Upper lobe of right lung (tissue), 1 donor: ENCODE data around the gene STARD5. TPM values are rescaled to one million over a fixed set of nuclear protein-coding genes. Genes with fewer than 3 reads are reported as not detected.
A peak's percentile ranks its signal among the peaks of the same experiment; 100 is the strongest.

Experiments
- ATAC-seq: fragments of 200-7000 bp; cut with Tn5 transposase; one replicate; pipeline ENCODE4 v1.9.1; 2020; ENCODE audit warnings: mild to moderate bottlenecking, moderate library complexity
- DNase-seq: peaks from one replicate; pipeline ENCODE4 v3.0.0-alpha.2; 2020
- H3K27ac ChIP-seq: fragments of 200-600 bp; one replicate; pipeline ENCODE4 v1.8.0; 2022
- H3K27me3 ChIP-seq: fragments of 200-600 bp; one replicate; pipeline ENCODE4 v1.8.0; 2022; ENCODE audit warnings: mild to moderate bottlenecking
- H3K36me3 ChIP-seq: fragments of 200-600 bp; one replicate; pipeline ENCODE4 v1.8.0; 2022
- H3K4me1 ChIP-seq: fragments of 200-600 bp; one replicate; pipeline ENCODE4 v1.8.0; 2022
- H3K4me3 ChIP-seq: fragments of 200-600 bp; one replicate; pipeline ENCODE4 v1.8.0; 2022; ENCODE audit warnings: mild to moderate bottlenecking
- H3K9me3 ChIP-seq: fragments of 200-600 bp; one replicate; pipeline ENCODE4 v1.8.0; 2022
- intact Hi-C: fragments of 100-400 bp; cut with DNase I; formaldehyde crosslinking; loops from one replicate; pipeline ENCODE4 v1.11.0; 2022
- total RNA-seq: library from RNA; stranded (reverse); fragmentation: NEBNext Ultra II Directional; extraction: Animal tissue kit (Norgen Biotek cat#: 25700); gene quantifications from one replicate; pipeline ENCODE4 v1.2.1, GENCODE V29; 2021
- TF ChIP-seq, protein P1 (sequence below): fragments of 200-600 bp; IDR thresholded peaks from one replicate; pipeline ENCODE4 v1.8.0; 2022; ENCODE audit warnings: antibody characterized with exemption
- donor health status: DM: no; HTN: yes; CAD: no; lungs with severe emphysema.

Gene STARD5
- total RNA-seq, 1 donor from 2014 or later, result 5.4 TPM

GRCh38 chr15:81316267-81316666 is 7.7 kb downstream of the STARD5 start:
- no peak overlapping the region for H3K27ac ChIP-seq
- H3K4me3 ChIP-seq, result no peak overlapping the region
- no peaks in the 10 kb centered on the region for H3K9me3 ChIP-seq
- H3K4me1 ChIP-seq, result peaks cover 11% of the 10 kb centered on the region
- TF ChIP-seq, protein P1, sequence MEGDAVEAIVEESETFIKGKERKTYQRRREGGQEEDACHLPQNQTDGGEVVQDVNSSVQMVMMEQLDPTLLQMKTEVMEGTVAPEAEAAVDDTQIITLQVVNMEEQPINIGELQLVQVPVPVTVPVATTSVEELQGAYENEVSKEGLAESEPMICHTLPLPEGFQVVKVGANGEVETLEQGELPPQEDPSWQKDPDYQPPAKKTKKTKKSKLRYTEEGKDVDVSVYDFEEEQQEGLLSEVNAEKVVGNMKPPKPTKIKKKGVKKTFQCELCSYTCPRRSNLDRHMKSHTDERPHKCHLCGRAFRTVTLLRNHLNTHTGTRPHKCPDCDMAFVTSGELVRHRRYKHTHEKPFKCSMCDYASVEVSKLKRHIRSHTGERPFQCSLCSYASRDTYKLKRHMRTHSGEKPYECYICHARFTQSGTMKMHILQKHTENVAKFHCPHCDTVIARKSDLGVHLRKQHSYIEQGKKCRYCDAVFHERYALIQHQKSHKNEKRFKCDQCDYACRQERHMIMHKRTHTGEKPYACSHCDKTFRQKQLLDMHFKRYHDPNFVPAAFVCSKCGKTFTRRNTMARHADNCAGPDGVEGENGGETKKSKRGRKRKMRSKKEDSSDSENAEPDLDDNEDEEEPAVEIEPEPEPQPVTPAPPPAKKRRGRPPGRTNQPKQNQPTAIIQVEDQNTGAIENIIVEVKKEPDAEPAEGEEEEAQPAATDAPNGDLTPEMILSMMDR, result no peak
- H3K36me3 ChIP-seq, result peaks cover 32% of the 10 kb centered on the region
- no peak for DNase-seq
- H3K27me3 ChIP-seq, result no peaks in the 10 kb centered on the region
- intact Hi-C loops, result no loop called here
- no peak for ATAC-seq

DNA sequence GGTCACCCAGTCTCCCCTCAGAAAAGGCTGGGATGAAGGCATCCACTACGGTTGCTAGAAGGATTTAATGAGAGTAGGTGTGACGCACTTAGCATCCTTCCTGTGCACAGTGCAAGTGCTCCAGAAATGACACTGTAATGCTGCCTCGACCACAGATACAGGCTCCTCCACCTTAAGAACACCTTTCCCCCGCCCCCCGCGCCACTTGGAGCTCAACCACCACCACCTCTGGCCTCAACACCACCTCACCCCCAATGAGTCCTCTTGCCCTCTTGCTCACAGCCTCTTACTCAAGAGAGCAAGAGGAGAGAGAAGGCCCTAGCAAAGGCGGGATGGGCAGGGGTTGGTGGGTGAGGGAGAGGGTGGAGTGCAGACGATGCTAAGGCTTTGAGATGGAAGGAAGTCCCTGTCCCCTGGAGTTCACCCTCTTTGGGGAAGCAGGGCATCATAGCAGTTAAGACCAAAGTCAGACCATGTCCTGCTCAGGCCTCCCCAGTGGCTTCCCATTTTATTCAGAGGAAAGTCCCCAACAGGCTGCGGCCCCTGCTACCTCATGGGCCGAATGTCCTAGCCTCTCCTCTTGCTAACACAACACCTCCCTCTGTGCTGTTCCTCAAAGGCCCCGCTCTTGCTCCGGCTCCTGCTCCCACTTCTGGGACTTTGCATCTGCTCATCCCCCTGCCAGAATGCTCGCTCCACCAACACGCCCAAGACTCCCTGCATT is 8.3 kb downstream of the STARD5 start:
- TF ChIP-seq, protein P1, result no peak
- Histone ChIP-seq H3K9me3 (no peaks in the 10 kb centered on the region), H3K27me3 (no peaks in the 10 kb centered on the region), H3K4me3 (no peak overlapping the region), H3K36me3 (peaks cover 32% of the 10 kb centered on the region), H3K27ac (no peak overlapping the region), H3K4me1 (peaks cover 16% of the 10 kb centered on the region)
- DNase-seq (no peak), ATAC-seq (no peak)
- intact Hi-C loops, result no loop called here

GRCh38 chr15:81314378-81314777 is 9.6 kb downstream of the STARD5 start:
- Histone ChIP-seq H3K27me3 (no peaks in the 10 kb centered on the region), H3K4me3 (no peak overlapping the region), H3K27ac (no peak overlapping the region), H3K4me1 (peaks cover 16% of the 10 kb centered on the region), H3K9me3 (no peaks in the 10 kb centered on the region), H3K36me3 (peaks cover 31% of the 10 kb centered on the region)
- TF ChIP-seq, protein P1, result no peak
- ATAC-seq, result no peak
- no peak for DNase-seq
- intact Hi-C loops, result no loop called here

DNA sequence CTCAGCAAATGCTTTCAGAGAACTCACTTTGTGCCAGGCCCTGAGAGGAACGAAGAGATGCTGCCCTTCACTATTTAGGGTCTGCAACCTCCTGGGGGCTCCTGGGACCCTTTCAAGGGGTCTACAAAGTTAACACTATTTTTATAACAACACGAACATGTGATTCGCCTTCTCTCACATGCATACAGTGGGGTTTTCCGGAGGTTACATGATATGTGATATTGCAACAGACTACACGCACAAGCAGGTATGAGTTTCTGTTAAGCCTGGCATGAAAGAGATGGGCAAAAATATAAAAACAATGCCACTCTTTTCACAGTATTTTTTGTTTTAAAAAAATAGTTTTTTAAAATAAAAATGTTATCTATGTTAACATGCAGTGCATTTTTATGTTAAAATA is 10.3 kb downstream of the STARD5 start:
- H3K27ac ChIP-seq, result peak overlapping the region; percentile 75
- intact Hi-C loops, result no loop called here
- ATAC-seq, result no peak
- no peak for DNase-seq
- peaks cover 31% of the 10 kb centered on the region for H3K36me3 ChIP-seq
- no peaks in the 10 kb centered on the region for H3K9me3 ChIP-seq
- TF ChIP-seq, protein P1, result no peak
- no peaks in the 10 kb centered on the region for H3K27me3 ChIP-seq
- peaks cover 16% of the 10 kb centered on the region for H3K4me1 ChIP-seq
- H3K4me3 ChIP-seq, result no peak overlapping the region

DNA sequence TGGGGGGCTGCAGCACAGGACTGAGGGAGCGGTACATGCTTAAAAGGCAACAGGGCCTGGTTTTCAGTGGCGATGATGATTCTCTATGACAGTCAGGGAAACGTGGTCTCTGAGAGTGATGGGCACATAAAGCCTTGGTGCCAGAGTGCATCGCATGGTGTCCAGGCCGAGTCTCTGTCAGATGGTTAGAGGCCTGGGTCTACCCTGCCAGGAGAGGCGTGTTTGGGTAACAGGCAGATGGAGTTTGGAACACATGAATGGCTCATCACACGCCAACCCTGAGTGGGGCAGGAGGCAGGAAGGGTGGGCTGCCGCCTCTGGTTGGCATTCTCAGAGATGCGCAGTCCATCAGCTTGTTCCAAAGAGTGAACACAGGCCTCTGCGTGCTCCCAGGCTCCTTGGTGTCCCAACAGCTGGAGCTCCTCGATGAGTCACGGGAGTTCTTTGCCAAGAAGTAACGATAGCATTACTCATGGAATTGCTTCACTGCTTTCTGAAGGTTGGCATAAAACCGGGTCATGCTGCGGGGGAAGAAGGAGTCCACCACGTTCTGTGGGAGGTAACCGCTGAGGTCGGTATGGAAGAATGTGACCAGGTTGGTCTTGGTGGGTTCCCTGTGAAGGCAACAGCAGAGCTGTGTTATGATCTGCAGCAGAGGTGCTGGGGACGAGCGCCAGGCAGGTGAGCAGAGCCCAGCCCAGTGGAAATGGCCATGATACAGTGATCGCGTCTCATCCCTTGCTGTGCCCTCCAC is 11.0 kb downstream of the STARD5 start:
- TF ChIP-seq, protein P1, result no peak
- H3K4me1 ChIP-seq, result peaks cover 16% of the 10 kb centered on the region
- no peak overlapping the region for H3K4me3 ChIP-seq
- peak; percentile 73 for DNase-seq
- peak; percentile 69 for ATAC-seq
- H3K9me3 ChIP-seq, result no peaks in the 10 kb centered on the region
- H3K27ac ChIP-seq, result peak overlapping the region; percentile 75
- H3K36me3 ChIP-seq, result peaks cover 33% of the 10 kb centered on the region
- no peaks in the 10 kb centered on the region for H3K27me3 ChIP-seq
- intact Hi-C loops, result no loop called here
